T-helper 9 cell (primary cell): ENCODE data around the gene YPEL5.

Experiments used
- DNase-seq: peaks from one replicate; pipeline ENCODE4 v3.0.0-alpha.2; 2020

Gene YPEL5

DNA sequence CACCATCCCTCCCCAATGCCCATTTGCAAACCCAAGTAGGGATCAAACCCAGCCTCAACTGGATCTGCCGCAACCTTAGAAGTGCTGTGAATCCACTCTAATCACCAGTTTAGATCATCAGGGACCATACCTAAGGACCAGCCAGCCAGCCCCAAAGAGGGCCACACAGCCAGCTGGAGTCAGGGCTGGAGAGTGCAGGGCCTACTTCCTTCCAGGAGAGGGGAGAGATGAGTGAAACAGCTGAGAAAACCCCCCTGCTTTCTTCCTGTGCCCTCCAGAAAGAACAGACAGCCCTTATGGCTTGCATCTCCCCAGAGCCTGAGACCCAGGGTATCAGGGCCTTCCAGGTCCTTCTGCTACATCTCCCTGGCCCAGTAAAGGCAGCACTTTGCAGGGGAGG lies 25.8 kb downstream of the YPEL5 start:
- DNase-seq, result no peak

DNA sequence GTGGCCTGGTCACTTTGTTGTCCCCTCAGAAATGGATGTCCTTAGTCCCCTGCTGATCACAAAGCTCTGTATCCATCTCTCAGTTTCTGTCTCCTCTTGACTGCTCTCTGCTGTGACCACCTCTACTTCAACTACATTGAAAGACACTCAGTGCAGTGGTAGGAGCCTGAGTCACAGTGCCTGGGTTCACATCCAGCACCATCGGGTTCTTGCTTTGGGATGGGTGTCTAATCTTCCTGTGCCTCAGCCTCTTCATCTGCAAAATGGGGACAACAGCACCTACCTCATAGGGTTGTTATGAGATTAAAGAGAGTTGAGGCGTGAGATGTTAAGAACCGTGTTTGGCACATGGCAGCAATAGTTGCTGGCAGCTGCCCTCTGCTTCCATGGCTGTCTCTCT lies 30.6 kb downstream of the YPEL5 start:
- no peak for DNase-seq

DNA sequence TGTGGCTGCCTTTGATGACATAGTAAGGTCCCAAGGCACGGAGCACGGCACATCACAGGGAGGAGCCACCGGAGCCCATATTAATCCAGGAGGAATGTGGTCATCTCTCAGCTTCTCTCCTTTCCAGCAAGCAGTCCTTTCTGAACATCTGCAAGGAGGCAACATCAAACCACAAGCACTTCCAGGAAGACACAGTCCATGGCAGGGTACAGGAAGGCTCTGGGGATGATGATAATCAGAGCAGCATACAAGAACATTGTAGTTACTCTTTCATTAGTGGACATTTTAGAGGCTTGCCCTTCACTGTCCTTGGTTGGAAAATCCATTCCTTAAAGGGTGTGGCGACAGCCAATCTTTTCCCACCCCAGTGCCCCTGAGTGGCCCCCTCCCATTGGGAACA lies 31.1 kb downstream of the YPEL5 start:
- no peak for DNase-seq

DNA sequence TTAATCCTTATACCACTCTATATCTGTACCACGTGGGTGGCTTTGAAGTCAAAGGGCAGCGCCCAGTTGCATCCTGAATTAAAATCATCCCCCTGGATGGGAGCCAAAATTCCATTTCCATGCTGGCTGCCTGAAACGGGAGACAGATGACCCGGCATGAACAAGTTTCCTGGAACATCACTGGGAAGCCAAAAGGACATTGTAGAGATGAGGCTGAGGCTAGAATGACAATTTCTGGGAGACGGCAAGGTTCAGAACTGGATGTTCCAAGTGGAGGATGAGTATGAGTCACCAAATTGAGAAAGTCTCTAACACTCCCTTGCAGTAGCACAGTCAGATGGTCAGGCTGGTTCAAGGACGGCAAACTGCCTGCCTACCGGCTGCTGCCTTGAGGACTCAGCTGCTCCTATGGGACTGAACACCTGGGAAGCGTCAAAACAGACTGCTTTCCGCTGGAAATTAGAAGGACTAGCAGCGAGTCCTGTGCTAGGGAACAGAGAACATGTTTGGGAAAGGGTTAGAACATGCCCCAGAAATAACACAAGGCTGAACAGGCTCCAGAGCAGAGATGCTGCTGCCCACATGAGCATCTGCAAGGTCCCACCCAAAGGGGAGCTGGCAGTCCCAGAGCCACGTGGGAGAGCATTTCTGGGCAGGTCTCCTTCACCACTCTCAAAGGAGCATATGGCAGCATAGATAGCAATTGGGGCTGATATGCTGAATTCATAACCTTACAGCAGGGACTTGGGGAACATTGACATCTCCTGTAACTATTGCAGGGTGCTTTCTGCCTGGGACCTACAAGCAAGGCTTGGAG lies 32.0 kb downstream of the YPEL5 start:
- no peak for DNase-seq

DNA sequence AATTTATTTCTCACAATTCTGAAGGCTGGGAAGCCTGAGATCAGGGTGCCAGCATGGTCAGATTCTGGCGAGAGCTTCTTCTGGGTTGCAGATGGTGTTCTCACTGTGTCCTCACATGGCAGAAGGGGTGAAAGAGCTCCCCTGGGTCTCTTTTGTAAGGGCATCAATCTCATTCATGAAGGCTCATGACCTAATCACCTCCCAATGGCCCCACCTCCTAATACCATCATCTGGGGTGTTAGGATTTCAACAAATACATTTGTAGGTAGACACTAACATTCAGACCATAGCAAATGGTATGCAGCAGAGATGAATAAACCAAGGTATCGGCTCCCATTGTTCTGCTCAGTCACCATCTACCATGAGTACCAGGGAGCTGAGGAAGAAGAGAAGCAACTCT lies 32.7 kb downstream of the YPEL5 start:
- DNase-seq, result no peak

DNA sequence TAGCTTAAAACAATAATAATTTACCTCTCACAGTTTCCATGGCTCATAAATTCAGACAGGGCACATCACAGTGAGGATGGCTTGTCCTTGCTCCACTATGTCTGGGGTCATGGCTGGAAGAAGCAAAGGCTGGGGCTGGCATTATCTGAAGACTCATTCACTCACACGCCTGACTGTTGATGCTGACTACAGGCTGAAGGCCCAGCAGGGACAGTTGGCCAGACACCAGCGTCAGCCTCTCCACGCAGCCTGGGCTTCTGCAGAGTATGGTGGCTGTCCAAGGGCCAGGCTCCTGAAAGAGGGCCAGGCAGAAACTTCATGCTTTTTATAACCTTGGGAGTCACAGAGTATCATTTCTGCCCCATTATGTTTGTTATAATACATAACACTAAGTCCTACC lies 33.4 kb downstream of the YPEL5 start:
- no peak for DNase-seq

DNA sequence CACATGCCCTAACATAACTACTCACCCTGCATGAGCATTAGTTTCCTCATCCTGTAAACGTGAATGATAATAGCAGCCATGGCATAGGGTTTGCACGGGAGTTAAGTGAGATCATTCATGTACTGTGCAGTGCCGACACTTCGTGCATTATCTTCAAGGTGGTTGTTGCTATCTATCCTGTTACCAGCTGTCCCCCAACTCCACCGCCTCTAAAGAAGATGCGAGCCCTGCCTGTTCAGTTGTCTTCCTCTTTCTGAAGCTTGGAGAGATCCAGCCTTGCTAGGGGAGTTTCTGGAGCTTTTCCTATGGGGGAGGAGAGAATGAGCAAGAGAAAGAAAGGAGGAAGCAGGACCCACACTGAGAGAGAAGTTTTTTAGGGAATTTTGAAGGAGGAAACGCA lies 34.4 kb downstream of the YPEL5 start:
- DNase-seq, result no peak

DNA sequence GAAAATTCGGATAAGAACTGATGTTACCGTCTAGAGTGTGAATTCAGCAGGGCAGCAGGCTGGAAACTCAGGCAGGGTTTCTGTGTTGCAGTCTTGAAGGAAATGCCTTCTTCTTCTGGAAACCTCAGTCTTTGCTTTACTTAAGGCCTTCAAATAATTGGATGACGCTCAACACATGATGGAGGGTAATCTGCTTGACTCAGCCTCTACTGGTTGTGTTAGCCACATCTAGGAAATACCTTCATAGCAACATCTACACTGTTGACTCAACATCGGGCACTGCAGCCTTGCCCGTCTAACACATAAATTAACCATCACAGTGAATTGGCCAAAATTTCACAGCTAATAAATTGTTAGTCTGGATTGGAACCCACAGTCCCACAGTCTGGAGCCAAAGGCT lies 37.2 kb downstream of the YPEL5 start:
- DNase-seq, result no peak

DNA sequence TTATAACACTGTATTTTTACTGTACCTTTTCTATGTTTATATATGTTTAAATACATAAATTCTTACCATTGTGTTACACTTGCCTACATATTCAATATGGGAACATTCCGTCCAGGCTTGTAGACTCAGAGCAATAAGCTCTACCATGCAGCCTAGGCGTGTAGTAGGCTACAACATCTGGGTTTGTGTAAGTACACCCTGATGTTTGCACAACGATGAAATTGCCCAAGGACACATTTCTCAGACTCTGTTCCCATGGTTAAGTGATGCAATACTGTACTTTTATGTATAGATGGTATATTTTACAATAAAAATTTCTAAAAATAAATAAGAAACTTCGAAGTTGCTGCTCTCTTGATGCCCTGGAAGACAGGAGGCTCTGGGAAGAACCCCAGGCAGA lies 38.4 kb downstream of the YPEL5 start:
- DNase-seq, result no peak

DNA sequence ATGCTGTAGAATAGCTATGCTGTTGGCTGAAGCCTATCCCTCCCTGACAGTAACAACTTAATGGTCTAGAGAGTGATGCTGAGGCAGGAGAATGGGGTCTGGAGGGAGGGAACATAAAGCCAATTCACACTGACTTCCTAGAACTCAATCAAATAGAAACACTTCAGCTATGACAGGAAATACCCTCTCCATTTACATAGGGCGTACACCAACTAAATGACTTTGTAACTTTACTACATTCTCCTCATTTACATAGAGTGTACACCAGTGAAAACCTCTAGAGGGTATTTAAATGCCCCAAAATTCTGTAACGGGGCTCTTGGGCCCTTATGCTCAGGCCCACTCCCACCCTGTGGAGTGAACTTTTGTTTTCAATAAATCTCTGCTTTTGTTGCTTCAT lies 41.5 kb downstream of the YPEL5 start:
- no peak for DNase-seq

DNA sequence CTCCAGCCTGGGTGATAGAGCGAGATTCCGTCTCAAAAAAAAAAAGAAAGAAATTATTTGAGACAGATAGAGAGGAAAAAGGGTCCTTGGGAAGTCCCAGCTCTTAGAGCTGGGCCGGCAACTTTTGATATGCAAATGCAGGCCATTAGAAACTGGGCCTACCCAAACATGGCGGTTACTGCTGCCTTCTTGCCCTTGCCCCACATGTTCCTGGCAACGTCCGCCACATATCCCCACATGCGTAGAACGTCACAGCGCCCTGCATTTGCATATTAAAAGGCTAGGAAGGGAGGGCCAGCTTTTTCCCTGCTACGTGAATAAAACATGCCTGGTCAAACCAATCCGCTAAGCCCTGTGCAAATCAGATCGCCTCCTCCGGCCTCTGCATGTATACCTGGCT lies 43.8 kb downstream of the YPEL5 start:
- no peak for DNase-seq

DNA sequence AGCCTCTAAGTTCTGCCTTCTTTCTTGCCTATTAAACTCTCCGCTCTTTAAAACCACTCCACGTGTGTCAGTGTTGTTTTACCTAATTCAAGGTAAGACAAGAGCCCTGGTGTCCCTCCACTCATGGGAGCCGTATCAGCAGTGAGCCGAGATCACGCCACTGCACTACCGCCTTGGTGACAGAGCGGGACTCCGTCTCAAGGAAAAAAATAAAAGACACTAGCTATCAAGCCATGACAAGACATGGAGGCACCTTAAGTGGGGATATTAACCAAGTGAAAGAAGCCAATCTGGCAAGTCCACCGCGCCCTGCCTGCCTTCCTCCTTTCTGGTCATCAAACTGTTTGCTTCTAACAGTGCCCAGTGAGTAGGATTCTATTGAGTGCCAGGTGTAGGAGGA lies 44.3 kb downstream of the YPEL5 start:
- no peak for DNase-seq

DNA sequence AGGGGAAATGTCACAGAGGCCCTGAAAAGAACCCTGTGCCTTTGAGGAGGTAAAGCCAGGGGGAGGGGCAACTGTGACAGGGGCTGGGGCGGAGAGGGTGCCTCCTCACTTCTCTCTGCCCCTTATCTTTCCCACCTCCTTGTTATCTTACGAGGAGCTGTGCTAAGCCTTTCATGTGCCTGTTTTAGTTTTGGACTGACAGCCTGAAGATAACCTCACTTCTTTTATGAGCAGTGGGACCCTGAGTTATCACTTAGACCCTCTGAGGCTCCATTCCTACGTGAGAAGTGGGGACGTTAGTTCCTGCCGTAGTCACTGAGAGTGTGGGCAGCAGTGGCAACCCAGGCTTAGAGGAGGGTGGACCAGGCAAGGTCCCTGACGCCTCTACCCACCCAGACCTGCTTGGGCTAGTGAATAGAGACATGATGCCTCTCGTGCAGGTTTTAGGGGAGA lies 45.0 kb downstream of the YPEL5 start:
- DNase-seq, result no peak

DNA sequence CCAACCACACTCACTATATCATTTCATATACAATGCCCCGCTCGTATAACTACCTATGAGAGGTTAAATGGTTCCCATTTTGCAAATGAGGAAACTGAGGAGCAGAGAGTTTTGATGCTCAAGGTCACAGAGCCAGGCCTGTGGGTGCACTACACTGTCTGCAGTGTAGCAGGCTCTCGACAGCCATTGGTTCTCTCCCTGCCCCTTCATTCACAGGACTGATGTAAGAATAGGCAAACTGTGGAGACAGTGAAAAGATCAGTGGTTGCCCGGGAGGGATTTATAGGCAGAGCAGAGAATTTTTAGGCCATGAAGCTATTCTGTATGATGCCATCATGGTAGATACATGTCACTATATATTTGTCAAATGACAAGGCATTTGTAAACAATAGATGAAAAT lies 45.5 kb downstream of the YPEL5 start:
- DNase-seq, result no peak

DNA sequence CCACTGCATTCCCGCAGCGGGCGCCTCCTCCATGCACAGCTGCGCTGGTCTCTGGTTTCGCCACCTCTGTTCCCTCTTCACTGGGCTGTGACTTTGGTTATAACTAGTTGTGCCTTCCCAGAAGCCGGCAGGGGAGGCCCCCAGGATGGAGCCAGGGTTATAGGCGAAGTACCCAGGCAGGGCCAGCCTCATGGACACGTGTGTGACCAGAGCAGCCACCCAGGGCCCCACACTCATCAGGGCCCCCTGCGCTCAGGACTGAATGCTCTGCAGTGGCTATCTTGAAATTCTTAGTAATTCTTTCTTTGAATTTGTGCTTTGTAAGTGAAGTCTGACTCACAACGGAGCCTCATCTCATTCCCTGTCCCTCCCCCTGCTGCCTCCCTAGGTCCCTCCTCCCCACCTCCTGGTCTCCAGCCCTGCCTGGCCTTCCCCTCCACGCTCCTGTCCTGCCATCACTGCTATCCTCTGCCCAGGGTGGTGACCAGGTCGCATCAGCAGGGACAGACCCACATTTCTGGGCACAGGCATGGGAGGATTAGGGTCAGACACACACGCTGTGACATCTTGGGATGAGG lies 46.4 kb downstream of the YPEL5 start:
- DNase-seq, result no peak

DNA sequence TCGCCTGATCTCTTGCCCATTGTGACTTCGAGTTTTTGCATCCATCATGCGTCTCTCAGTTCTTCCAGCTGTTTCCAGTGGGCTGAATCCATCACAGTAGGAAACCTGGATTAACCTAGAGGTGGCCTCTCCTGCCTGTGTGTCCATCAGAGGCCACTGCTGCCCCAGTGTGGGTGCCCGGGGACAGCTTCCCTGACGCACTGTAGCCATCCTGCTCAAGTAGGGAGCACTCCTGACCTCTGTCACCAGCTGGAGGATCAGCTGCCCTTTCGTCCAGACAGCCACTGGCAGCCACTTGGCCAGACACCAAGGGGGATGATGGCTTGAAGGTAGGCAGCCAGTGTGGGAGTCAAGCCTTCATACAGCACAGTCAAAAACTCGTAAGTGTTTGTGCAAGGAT lies 47.6 kb downstream of the YPEL5 start:
- DNase-seq, result no peak

DNA sequence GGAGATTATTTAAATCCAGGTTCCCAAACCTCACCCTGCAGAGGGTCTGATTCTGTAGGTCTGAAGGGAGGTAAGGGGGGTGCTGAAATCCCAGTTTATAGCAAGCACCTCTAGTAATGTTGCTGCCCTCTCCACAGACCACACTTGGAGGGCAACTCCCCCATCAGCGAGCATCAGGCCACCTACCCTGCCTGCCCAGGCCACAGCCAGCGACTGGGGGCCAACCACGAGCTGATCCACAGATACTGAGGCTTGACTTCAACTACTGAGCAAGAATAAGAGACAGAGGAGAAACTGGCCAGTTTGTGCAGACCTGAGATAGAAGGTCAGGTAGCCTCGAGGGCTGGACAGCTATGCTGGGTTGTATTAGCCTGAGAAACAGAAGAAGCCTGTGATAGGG lies 48.2 kb downstream of the YPEL5 start:
- DNase-seq, result no peak

DNA sequence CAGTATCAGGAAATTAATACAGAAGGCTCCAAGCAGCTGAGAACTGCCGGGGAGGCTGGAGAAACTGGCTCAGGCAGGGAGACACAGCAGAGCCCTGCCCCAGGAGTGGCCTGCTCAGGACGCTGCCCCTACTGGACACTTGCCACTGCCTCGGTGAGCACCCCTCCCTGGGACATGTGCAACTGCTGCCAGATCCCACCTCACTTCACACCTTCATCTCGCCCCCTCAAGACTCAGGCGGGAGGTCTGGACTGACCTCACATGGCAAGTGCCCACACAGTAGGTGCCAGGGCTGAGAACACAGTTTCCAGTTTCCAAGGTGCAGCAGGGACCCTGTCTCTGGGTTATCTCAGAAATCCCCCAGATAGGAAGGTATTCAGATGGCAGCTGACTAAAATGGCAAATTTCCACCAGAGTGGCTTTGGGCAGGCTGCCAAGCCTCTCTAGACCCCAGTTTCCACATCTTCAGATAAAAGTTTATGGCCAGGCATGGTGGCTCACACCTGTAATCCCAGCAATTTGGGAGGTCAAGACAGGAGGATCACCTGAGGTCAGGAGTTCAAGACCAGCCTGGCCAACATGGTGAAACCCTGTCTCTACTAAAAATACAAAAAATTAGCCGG lies 50.9 kb downstream of the YPEL5 start:
- DNase-seq, result no peak

DNA sequence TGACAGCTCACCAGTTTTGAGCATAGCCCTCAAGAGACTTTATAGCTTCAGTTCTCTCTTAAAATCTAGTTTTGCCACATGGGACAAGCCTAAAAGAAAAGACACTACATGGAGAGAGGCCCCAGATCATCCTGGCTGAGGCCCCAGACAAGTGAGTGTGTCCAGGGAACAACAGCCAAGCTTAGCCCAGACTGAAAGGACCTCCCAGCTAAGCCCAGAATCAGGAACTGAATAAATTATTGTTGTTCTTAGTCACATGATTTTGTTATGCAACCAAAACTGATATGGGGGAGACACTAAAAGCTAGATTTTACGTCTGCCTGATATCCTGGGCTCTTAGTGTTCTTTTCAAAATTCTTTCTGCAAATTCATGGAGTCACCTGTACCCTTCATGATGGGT lies 55.2 kb downstream of the YPEL5 start:
- DNase-seq, result no peak

DNA sequence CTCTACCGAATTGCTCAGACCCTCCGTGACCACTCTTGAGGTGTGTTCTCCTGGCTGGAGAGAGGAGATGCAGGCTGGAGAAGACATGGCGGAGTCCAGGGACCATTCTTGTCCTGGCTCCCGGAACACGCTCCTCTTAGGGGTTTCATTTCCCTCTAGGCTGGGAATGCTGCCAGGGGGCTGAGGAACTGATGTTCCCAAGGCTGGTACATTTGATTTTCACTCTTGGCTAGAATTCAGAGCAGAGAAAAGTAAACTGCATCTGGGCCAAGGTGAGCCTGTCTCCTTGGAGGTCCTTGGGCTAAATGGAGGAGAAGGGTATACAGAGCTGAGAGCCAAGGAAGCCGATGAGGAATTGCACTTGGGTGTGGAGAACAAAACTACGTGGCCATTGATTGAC lies 56.3 kb downstream of the YPEL5 start:
- DNase-seq, result no peak

DNA sequence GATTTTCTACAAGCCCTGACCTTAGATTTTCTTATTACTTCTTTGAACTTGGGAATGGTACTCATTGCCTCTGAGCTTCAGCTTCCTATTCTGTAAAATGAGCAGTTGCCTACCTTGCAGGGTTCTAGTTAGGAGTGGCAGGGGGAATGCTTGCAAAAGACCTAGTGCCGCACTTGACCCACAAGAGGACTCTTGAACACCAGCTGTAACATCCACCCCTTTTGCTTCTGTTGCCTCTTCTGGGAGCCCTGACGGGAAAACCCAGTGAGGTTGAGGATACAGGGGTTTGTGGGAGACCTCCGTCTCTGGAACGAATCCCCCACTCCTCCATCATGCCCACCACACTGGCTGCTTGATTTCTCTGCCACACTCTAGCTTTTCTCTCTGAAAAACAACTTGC lies 57.5 kb downstream of the YPEL5 start:
- no peak for DNase-seq

DNA sequence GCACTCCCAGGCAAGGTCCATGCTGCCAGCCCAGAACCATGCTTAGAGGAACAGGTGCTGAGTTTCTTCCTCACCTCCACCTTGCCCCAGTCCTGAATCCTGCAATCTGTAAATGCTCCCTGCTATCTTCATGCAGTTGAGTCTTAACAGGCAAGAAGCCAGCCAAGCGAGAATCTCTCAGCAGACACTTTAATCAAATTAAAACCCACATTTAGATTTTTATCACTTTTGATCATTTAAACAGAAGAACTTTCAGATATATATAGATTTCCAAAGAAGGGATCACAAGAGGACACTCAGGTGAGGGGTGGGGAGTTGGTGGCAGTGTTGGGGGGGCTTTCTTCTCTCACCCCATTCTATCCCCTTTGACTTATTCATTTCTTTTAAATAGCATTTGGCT lies 58.6 kb downstream of the YPEL5 start:
- no peak for DNase-seq

DNA sequence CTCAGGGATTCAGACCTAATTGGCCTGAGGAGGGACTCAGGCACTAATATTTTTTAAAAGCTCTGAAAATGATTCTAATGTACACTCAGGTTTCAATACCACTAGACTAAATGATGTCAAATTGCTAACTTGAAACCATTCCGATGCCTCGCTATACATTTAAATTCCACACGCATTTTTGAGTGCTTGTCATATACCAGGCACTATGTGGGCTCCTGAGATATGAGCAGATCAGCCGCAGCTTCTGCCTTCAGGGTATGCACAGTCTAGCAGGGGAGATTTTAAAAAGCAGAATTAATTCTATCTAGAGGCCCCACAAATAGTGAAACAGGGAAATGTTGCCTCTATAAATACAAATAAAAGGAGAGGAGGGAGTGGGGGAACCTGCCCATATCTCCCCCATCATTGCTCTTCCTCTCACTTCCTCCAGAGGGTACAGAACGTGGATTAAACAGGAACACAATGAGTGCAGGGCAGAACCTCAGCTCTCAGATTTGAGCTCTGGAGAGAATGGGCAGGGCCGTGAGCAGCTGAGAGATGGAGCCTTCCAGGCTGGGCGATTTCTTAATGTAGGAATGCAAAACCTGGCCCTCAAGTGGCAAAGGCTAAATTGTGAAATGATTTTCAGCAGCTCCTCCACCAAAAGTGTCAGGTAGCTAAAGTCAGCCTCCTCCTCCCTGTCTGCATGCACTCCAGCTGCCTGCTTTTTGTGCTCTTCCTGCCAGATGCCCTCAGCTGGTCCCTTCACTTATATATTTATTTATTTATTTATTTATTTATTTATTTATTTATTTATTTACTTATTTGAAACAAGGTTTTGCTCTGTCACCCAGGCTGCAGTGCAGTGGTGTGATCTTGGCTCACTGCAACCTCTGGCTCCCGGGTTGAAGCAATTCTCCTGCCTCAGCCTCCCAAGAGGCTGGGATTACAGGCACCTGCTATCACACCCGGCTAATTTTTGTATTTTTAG lies 59.9 kb downstream of the YPEL5 start:
- no peak for DNase-seq
